Keratinocyte (primary cell): ENCODE data around the gene CAV2. TPM values are rescaled to one million over a fixed set of nuclear protein-coding genes. Genes with fewer than 3 reads are reported as not detected.

ENCODE experiments used
- DNase-seq: peaks from one replicate; pipeline ENCODE4 v3.0.0-alpha.2; 2011; ENCODE audit warnings: low read depth, missing footprints, low spot score
- FAIRE-seq: peaks from 2 replicates; lab custom pipeline; 2011; peaks lifted over from hg19 to GRCh38; lab: Jason Lieb, UNC
- H2AFZ ChIP-seq: 2 replicates; pipeline ENCODE4 v1.6.0; 2012; ENCODE audit warnings: low read length, control low read depth, inconsistent platforms; ENCODE audit not compliant: control insufficient read depth
- H3K27ac ChIP-seq: 2 replicates; pipeline ENCODE4 v1.5.1; 2011; ENCODE audit warnings: low read length; ENCODE audit not compliant: control insufficient read depth, insufficient read depth
- H3K27me3 ChIP-seq: 3 replicates; pipeline ENCODE4 v1.6.0; 2011; ENCODE audit warnings: low read length; ENCODE audit not compliant: control insufficient read depth, insufficient read depth; ENCODE audit errors: extremely low read depth
- H3K36me3 ChIP-seq, 2 experiments: 2 replicates in 1 of 2; 3 replicates in 1 of 2; pipeline ENCODE4 v1.5.1; 2011; ENCODE audit warnings: low read length in 2 of 2, mild to moderate bottlenecking in 1 of 2; ENCODE audit not compliant: control insufficient read depth in 2 of 2, insufficient read depth in 2 of 2; ENCODE audit errors: extremely low read depth in 1 of 2
- H3K4me1 ChIP-seq: 3 replicates; pipeline ENCODE4 v1.5.1; 2011; ENCODE audit warnings: low read length; ENCODE audit not compliant: control insufficient read depth, insufficient read depth; ENCODE audit errors: extremely low read depth
- H3K4me2 ChIP-seq: 3 replicates; pipeline ENCODE4 v1.6.0; 2011; ENCODE audit warnings: low read depth, low read length; ENCODE audit not compliant: control insufficient read depth, insufficient read depth; ENCODE audit errors: extremely low read depth
- H3K4me3 ChIP-seq, 3 experiments: fragments of 200-600 bp in 1 of 3; sonication (generic) in 1 of 3; 2 replicates in 2 of 3; 3 replicates in 1 of 3; pipeline ENCODE4 v1.5.1; 2011 to 2016; ENCODE audit warnings: low read length in 3 of 3, mild to moderate bottlenecking in 3 of 3, control low read depth in 2 of 3, inconsistent platforms in 1 of 3, low read depth in 1 of 3, mixed read lengths in 1 of 3, mixed run types in 1 of 3, moderate library complexity in 1 of 3; ENCODE audit not compliant: control insufficient read depth in 2 of 3, insufficient read depth in 2 of 3; ENCODE audit errors: extremely low read depth in 1 of 3
- H3K79me2 ChIP-seq: 2 replicates; pipeline ENCODE4 v1.6.0; 2012; ENCODE audit warnings: low read length; ENCODE audit not compliant: control insufficient read depth, insufficient read depth
- H3K9ac ChIP-seq: 3 replicates; pipeline ENCODE4 v1.6.0; 2011; ENCODE audit warnings: low read length; ENCODE audit not compliant: control insufficient read depth, insufficient read depth; ENCODE audit errors: extremely low read depth
- H3K9me1 ChIP-seq: 3 replicates; pipeline ENCODE4 v1.6.0; 2011; ENCODE audit warnings: low read length; ENCODE audit not compliant: control insufficient read depth, insufficient read depth; ENCODE audit errors: extremely low read depth
- H3K9me3 ChIP-seq: 2 replicates; pipeline ENCODE4 v1.5.1; 2012; ENCODE audit warnings: low read depth, low read length; ENCODE audit not compliant: control insufficient read depth
- H4K20me1 ChIP-seq: 3 replicates; pipeline ENCODE4 v1.6.0; 2011; ENCODE audit warnings: low read length; ENCODE audit not compliant: control insufficient read depth, insufficient read depth; ENCODE audit errors: extremely low read depth
- EZH2 ChIP-seq: IDR thresholded peaks from one replicate; pipeline ENCODE4 v1.6.1; 2012; ENCODE audit warnings: inconsistent platforms, mild to moderate bottlenecking, low read length, moderate library complexity
- dilution Hi-C: fragments of 300-500 bp; cut with MboI; formaldehyde crosslinking; loops from one replicate; pipeline ENCODE4 v1.7.0; 2020; ENCODE audit warnings: low sequenced_read_pairs; ENCODE audit not compliant: extremely low pct_ligation_motif_present
- polyA plus RNA-seq, 5 experiments: library from polyadenylated mRNA; depleted of rRNA in 3 of 5; stranded (reverse) in 3 of 5; stranded (forward) in 1 of 5; unstranded in 1 of 5; fragments of >200 nt; gene quantifications; 1 replicate in 1 of 5; 2 replicates in 3 of 5; 3 replicates in 1 of 5; pipeline versions ENCODE4 v1.2.1 to v1.2.3, GENCODE V29; 2011 to 2012; ENCODE audit warnings: missing spikeins in 2 of 5, low read depth in 1 of 5, low replicate concordance in 1 of 5
- TF ChIP-seq, protein P1 (sequence below), 3 experiments: IDR thresholded peaks in 1 of 3; conservative IDR thresholded peaks in 1 of 3; optimal IDR thresholded peaks in 1 of 3; 2 replicates in 2 of 3; 3 replicates in 1 of 3; pipeline versions ENCODE3 to v1.5.1; 2011; ENCODE audit warnings: low read length in 3 of 3, mild to moderate bottlenecking in 3 of 3, moderate library complexity in 2 of 3, control low read depth in 1 of 3, inconsistent platforms in 1 of 3; ENCODE audit not compliant: insufficient read depth in 2 of 3; ENCODE audit errors: extremely low read depth in 1 of 3

CAV2 gene
- polyA plus RNA-seq, 1 donor (not counting 4 experiments of a cell fraction or from before 2014, with no cell fraction given), result 631 TPM

- no peaks in the 10 kb centered on the region for H3K9me3 ChIP-seq
- no peak for FAIRE-seq
- H3K9me1 ChIP-seq, result no peaks in the 10 kb centered on the region
- peaks cover 33% of the 10 kb centered on the region for H3K79me2 ChIP-seq
- H3K27ac ChIP-seq, result no peak overlapping the region
- H3K27me3 ChIP-seq, result no peaks in the 10 kb centered on the region
- no peak overlapping the region for H2AFZ ChIP-seq
- no peaks in the 10 kb centered on the region for H4K20me1 ChIP-seq
- TF ChIP-seq, protein P1, sequence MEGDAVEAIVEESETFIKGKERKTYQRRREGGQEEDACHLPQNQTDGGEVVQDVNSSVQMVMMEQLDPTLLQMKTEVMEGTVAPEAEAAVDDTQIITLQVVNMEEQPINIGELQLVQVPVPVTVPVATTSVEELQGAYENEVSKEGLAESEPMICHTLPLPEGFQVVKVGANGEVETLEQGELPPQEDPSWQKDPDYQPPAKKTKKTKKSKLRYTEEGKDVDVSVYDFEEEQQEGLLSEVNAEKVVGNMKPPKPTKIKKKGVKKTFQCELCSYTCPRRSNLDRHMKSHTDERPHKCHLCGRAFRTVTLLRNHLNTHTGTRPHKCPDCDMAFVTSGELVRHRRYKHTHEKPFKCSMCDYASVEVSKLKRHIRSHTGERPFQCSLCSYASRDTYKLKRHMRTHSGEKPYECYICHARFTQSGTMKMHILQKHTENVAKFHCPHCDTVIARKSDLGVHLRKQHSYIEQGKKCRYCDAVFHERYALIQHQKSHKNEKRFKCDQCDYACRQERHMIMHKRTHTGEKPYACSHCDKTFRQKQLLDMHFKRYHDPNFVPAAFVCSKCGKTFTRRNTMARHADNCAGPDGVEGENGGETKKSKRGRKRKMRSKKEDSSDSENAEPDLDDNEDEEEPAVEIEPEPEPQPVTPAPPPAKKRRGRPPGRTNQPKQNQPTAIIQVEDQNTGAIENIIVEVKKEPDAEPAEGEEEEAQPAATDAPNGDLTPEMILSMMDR (optimal IDR thresholded peaks at IDR 0.05 in 1 of 3, IDR thresholded peaks at IDR 0.05 in 1 of 3, conservative IDR thresholded peaks at IDR 0.05 in 1 of 3; ENCODE audit: extremely low read depth in 1 of 3, insufficient read depth in 2 of 3, low read length in 3 of 3), result no peak
- no peak for TF ChIP-seq EZH2
- no peak overlapping the region for H3K4me2 ChIP-seq
- DNase-seq, result no peak
- no peak overlapping the region for H3K9ac ChIP-seq
- H3K36me3 ChIP-seq, result peaks cover 0 to 20% of the 10 kb centered on the region in 2 experiments
- H3K4me1 ChIP-seq, result peaks cover 22% of the 10 kb centered on the region
- dilution Hi-C loops, result no loop called here
- H3K4me3 ChIP-seq, result no peak overlapping the region
These were observed 1.8 kb upstream of the CAV2 start for GRCh38 chr7:116497708-116498107.

- H3K36me3 ChIP-seq, result peaks cover 0 to 26% of the 10 kb centered on the region in 2 experiments
- H3K9ac ChIP-seq, result peak overlapping the region; percentile 99
- H3K27ac ChIP-seq, result peak overlapping the region; percentile 97
- no peaks in the 10 kb centered on the region for H4K20me1 ChIP-seq
- H2AFZ ChIP-seq, result no peak overlapping the region
- no peaks in the 10 kb centered on the region for H3K27me3 ChIP-seq
- peaks cover 32% of the 10 kb centered on the region for H3K4me1 ChIP-seq
- H3K4me2 ChIP-seq, result peak overlapping the region; percentile 99
- peaks cover 54% of the 10 kb centered on the region for H3K79me2 ChIP-seq
- FAIRE-seq, result no peak
- no peaks in the 10 kb centered on the region for H3K9me3 ChIP-seq
- TF ChIP-seq, protein P1 (optimal IDR thresholded peaks at IDR 0.05 in 1 of 3, IDR thresholded peaks at IDR 0.05 in 1 of 3, conservative IDR thresholded peaks at IDR 0.05 in 1 of 3; ENCODE audit: extremely low read depth in 1 of 3, insufficient read depth in 2 of 3, low read length in 3 of 3), result no peak
- no peak for TF ChIP-seq EZH2
- DNase-seq, result no peak
- peak overlapping the region; percentile 85 to 99 (median 97) for H3K4me3 ChIP-seq
- no peaks in the 10 kb centered on the region for H3K9me1 ChIP-seq
- dilution Hi-C loops, result loop anchor here (25.0 kb wide), 1 partner anchor 238 kb away; no protein-coding TSS in a partner anchor
These were observed 728 bp downstream of the CAV2 start for GRCh38 chr7:116500078-116500853.
